SK-N-MC (cell line): ENCODE results near the gene PTBP2.

Source experiments
- EZH2 ChIP-seq: fragments of 200-600 bp; sonication (generic); IDR thresholded peaks from one replicate; pipeline ENCODE4 v1.6.1; 2017; ENCODE audit warnings: antibody characterized with exemption
- FOXP2 ChIP-seq: optimal IDR thresholded peaks from 2 replicates; pipeline ENCODE3; 2011; ENCODE audit warnings: mild to moderate bottlenecking, moderate library complexity; ENCODE audit not compliant: insufficient read depth; ENCODE audit errors: extremely low read length, control extremely low read depth
- POLR2AphosphoS5 ChIP-seq: IDR thresholded peaks from 2 replicates; pipeline ENCODE4 v1.6.1; 2012; ENCODE audit warnings: mild to moderate bottlenecking, low read depth, low read length, borderline replicate concordance

- TF ChIP-seq POLR2AphosphoS5 (no peak), EZH2 (no peak), FOXP2 (no peak)
Observed at GRCh38 chr1:96863449-96863848, 141.9 kb downstream of the PTBP2 start.
